ENCODE measurements around the gene RELN.
A peak's percentile ranks its signal among the peaks of the same experiment; 100 is the strongest.
"Not testable (repeated sequence)": the region's sequence is repeated elsewhere in the genome, so short reads cannot be mapped to it uniquely, and the experiment has no call there.

The RELN gene

DNA sequence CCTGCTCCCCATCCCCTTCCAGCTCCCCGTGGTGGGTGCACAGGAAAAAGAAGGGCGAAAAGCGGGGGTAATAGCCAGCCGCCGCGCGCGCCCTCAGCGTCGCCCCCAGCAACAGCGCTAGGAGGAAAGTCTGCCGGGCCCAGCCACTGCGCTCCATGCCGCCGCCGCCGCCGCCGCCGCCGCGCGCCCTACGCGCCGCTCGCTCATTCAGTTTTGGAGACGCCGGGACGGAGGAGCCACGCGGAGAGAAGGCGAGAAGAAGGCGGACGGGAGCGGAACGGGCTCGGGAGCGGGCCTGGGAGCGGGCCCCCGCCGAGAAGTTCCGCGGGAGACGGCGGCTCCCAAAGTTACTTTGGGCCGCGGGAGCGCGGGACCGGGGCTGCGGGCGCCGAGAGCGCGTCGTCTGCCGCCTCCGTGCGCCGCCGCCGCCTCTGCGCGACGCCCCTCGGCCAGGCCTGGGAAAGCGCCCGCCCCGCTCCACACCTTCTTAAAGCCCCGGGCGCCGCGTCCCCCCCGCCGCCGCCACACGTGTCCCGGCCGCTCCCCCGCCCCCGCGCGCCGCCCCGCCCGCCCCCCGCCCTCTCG is at the start of gene RELN:
TSS of gene RELN (minus strand) at position 459 of the 585 bp plus-strand sequence. CDS start at position 157, 302 bp downstream.
- DNase-seq (ENCODE audit: low read depth): no peak

DNA sequence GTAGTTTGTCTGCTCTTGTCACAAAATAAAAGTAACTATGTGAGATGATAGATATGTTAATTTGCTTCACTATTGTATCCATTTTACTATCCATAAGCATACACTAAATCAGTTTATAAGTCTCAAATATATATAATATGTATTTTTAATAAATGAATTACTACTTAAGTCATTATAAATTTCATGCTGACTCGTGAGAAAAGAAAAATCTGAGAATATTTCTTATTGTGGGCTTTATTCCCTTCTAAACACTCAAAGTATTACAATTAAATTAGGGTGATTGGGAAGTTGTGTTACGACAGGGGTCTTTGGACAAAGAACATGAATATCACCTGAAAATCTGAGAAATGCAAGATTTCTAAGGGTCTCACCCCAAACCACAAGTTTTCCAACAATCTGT is 48.7 kb upstream of the RELN start:
- no peak for DNase-seq (ENCODE audit: low read depth)

GRCh38 chr7:104036889-104037288 is 47.4 kb upstream of the RELN start:
- not testable (repeated sequence) for DNase-seq (ENCODE audit: low read depth)

GRCh38 chr7:104035351-104035750 is 45.9 kb upstream of the RELN start:
- DNase-seq (ENCODE audit: low read depth): no peak

DNA sequence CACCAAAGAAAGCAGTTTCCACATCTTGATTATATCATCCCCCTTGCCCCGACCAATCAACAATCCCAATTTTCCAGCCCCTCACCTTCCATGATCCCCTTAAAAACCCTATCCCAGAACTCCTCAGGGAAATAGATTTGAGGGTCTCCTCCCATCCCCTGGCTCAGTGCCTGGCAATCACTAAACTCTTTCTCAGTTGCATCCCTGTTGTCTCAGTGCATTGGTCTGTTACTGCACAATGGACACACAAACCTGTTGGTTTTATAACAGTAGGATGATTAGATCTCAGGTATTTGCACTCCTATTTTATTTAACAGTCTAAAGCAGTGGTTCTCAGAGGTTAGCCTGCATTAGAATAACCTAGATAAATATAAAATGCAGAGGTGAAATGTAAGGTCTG is 45.2 kb upstream of the RELN start:
- DNase-seq (ENCODE audit: low read depth): no peak

- no peak for DNase-seq (ENCODE audit: low read depth)
These were observed 44.4 kb upstream of the RELN start for GRCh38 chr7:104033837-104034236.

DNA sequence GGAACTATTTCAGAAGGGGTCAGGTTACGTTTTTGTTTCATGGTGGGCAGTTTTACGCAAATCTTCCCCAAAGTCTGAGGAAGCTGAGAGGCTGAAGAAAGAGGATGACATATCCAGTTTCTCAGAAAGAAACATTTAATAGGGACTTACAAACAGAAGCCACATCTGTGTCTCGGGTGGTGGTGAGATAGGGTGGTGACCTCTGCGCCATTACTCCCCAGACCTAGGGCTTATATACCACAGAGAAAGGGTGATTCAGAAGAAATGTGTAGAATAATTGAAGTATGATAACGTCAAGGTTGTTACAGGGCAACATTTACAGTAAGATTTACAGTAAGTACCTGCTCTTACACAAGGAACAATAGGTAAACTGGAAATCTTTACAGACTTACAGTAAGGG is 43.0 kb upstream of the RELN start:
- no peak for DNase-seq (ENCODE audit: low read depth)

GRCh38 chr7:104029765-104030164 is 40.3 kb upstream of the RELN start:
- DNase-seq (ENCODE audit: low read depth): no peak

DNA sequence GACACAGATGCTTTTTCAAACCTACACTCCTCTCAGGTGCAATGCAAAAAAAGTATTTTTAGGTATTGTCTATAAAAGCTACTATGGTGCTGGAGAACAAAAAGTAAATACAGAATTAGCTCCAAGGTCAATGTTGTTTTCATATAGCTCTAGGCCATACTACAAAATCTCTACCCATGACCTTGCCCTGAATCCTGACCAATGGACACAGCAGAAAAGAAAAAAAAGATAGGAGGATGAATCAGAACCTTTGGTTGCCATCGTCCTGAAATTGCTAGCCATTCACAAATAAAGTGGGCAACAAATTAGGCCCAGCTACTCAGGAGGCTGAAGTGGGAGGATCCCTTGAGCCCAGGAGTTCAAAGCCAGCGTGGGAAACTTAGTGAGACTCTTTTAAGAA is 35.2 kb upstream of the RELN start:
- DNase-seq (ENCODE audit: low read depth): no peak

- no peak for DNase-seq (ENCODE audit: low read depth)
These were observed 33.6 kb upstream of the RELN start for GRCh38 chr7:104023100-104023499.

- DNase-seq (ENCODE audit: low read depth): no peak
These were observed 29.0 kb upstream of the RELN start for GRCh38 chr7:104018425-104018824.

DNA sequence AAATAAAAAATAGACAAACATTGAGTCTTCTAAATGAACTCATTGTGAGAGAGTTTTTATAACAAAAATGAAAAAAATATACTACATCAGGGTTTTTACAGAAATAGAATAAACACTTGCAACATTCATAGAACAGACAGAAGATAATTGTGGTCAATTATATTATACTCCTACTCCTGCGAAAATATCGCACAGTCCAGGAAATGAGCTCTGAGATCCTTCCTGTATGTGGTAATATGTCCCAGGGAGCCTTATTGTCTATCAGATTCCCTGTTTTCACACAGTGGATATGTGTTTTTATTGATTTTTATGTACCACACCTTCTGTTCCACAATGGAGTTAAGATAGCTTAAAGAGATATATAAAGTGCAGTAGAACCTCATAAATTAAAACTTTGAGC is 27.5 kb upstream of the RELN start:
- no peak for DNase-seq (ENCODE audit: low read depth)

DNA sequence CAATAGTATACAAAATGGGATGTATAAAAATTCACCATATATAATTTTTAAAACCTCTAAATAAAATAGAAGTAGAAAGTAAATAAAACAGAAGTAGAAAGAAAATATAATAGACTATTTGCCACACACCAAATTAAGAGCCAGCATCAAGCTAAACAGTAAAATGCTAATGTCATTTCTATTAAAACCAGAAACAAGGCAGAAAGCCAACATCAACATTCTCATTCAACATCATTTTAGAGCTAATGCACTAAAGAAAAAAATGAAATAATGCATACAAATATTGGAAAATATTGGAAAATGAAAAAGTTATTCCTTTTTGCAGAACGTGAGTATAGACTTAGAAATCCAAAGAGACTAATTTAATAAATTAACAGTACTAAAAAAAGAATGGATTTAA is 23.4 kb upstream of the RELN start:
- no peak for DNase-seq (ENCODE audit: low read depth)

DNA sequence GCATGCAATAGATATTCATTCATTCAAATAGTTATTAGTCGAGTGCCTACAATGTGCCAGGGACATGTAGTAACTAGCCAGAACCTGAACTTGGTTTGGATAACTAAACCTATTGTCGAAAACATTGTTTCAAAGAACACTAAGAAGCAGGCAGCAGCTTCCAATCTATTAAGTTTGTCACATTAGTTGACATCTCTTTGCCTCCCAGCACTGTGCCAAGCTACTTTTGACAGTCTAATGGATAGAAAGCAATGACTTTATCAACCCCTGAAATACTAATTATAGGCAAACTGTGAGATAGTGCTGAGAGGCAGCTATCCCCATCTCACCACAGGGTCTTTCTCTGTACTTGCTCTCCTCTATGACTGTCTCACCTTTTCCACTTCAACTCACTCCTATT is 22.4 kb upstream of the RELN start:
- no peak for DNase-seq (ENCODE audit: low read depth)

DNA sequence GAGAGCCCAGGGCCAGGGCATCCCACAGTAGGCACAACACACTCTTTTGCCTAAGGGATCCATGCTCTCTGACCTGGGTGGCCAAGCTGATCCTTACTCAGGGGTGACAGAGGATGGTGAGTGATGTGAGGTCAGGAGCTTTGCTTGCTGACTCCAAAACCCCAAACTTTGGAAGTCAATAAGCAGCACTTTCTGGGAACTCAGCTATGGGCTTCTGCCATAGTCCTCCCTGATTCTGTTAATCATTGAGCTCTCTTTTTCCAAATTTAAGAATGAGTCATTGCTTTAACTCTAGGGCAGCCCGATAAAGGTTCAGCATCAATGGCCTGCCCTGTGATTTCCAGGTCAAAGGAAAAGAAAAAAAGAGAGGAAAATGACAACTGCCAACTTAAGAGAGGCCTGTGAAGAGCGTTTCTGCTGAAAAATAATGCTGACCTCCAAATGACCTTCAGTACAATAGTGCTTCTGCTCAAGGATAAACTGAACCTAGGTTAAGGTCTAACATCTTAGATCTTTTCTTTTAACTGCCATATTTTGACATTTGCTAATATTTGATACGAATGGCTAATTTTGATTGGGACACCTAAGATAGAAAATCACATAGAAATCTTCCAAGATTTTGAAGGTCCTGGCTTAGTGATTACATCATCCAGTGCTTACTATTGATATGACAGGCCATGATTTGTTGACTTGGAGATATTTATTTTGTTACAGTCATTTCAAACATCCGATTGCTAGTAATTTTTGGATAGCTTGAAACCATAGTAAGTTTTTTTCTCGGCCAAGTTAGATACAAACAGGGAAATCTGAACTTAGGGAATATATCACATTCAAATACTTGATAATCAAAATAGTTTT is 20.8 kb upstream of the RELN start:
- DNase-seq (ENCODE audit: low read depth): no peak

GRCh38 chr7:104008107-104008506 is 18.6 kb upstream of the RELN start:
- no peak for DNase-seq (ENCODE audit: low read depth)

GRCh38 chr7:104007614-104008013 is 18.2 kb upstream of the RELN start:
- DNase-seq (ENCODE audit: low read depth): no peak

DNA sequence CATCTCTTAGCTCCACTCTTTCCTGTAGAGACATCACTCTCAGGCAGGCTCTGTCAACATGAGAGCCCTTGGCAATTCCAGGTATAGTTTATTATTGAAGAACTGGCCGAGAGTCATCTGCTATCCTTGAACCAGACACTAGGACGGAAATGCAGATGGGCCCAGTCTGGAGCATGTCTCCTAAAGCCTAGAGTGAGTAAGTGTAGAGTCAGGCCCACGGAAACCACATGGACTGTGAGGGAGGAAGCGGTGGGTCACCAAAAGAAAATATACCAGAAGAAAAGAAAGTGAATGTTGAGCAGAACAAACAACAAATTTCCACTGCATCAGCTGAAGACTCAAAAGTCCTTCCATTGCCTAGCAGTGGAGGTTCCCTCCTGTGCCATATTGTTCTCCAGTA is 15.7 kb upstream of the RELN start:
- peak; percentile 47 for DNase-seq (ENCODE audit: low read depth)

GRCh38 chr7:103996639-103997038 is 7.2 kb upstream of the RELN start:
- DNase-seq (ENCODE audit: low read depth): no peak

DNA sequence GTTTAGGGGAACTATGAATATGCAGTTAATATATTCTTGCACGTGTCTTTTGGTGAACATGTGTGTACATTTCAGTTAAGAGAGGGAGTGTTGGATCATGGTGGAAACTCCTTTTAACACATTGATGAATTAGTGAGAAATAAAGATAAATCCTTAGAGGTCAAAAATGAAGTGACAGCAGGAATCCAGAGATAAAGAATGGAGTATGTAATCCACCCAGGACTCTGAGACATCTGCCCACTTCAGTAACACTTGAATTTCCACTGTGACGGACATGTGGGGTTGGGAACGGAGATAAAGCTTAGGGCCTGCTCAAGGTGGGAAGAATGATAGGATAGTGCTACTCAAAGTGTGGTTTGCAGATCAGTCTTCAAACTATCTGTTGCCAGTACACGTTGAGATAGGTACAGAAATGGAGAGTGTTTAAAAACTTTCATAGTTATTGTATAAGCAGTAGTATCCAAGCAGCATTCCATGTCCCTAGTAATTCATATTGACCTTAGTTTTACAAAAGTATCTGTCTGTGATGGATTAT is 6.6 kb upstream of the RELN start:
- no peak for DNase-seq (ENCODE audit: low read depth)

DNA sequence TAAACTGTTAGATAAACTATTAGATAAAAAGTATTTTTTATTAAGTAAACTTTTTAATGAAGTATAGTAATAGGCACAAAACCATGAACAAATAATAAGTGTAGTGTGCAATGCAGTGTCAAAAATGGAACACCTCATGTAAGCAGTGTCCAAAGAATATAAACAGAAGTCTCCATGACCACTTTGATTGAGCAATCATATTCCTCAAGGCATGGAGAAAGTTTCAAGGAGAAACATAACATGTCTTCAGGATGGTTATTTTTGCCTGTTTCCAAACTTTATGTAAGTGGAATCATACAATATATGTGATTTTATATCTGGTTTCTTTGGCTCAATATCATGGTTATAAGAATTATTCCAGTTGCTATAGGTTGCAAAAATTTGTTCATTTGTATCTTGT is 6.1 kb upstream of the RELN start:
- DNase-seq (ENCODE audit: low read depth): no peak

GRCh38 chr7:103993551-103993950 is 4.1 kb upstream of the RELN start:
- DNase-seq (ENCODE audit: low read depth): no peak

DNA sequence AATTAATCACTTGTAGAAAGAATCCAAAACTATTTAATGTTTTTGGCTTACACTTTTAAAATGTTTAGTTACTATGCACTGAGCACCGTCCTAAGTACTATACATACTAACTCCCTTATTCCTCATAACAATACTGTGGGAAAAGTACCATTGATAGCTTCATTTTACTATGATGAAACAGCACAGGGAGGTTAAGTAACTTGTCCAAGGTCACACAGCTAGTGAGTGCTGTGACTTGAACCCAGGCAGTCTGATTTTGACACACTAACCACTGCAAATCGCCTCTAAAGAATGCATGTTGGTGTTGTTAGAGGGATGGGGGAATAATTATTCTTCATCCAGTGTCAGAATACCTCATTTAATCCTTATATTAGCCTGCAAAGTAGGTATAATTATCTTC is 1.9 kb upstream of the RELN start:
- DNase-seq (ENCODE audit: low read depth): no peak

DNA sequence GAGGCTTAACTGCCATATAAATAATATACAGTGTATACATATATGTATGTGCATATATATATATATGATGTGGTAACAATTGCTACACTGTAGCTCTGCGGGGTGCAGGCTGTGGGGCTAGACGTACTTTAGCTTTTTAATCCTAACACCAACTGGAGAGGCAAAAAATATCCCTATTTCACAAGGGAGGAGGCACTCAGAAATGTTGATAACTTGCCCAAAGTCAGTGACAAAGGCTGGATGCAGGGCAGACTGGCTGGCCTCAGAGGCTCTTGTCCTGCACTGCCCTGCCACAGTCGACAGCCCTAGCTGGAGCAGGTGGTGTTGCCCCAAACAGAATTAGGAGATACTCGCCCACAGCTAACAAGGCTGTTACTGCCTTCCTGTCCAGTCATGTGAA is 1.5 kb upstream of the RELN start:
- no peak for DNase-seq (ENCODE audit: low read depth)

All from non-pigmented ciliary epithelial cell (primary cell).